ENCODE results near the gene HECTD2. TPM values are rescaled to one million over a fixed set of nuclear protein-coding genes. Genes with fewer than 3 reads are reported as not detected.
A peak's percentile ranks its signal among the peaks of the same experiment; 100 is the strongest.
"Not testable (repeated sequence)": the region's sequence is repeated elsewhere in the genome, so short reads cannot be mapped to it uniquely, and the experiment has no call there.

Gene HECTD2
- total RNA-seq, 1 donor from 2014 or later = 12.0 TPM

GRCh38 chr10:91537614-91538383 lies 127.7 kb downstream of the HECTD2 start:
- DNase-seq (ENCODE audit: low spot score) = no peak

- no peak for DNase-seq (ENCODE audit: low spot score)
Measured at GRCh38 chr10:91539930-91540329, 129.8 kb downstream of the HECTD2 start.

- DNase-seq (ENCODE audit: low spot score) = no peak
Measured at GRCh38 chr10:91540733-91541132, 130.6 kb downstream of the HECTD2 start.

- DNase-seq (ENCODE audit: low spot score) = no peak
Measured at GRCh38 chr10:91541481-91541880, 131.3 kb downstream of the HECTD2 start.

GRCh38 chr10:91545384-91545783 lies 135.2 kb downstream of the HECTD2 start:
- DNase-seq (ENCODE audit: low spot score) = no peak

- DNase-seq (ENCODE audit: low spot score) = no peak
Measured at GRCh38 chr10:91545838-91546237, 135.7 kb downstream of the HECTD2 start.

- no peak for DNase-seq (ENCODE audit: low spot score)
Measured at GRCh38 chr10:91549262-91549661, 139.1 kb downstream of the HECTD2 start.

GRCh38 chr10:91550021-91550420 lies 139.9 kb downstream of the HECTD2 start:
- DNase-seq (ENCODE audit: low spot score) = no peak

- peak; percentile 46 for DNase-seq (ENCODE audit: low spot score)
Measured at GRCh38 chr10:91551856-91552255, 141.7 kb downstream of the HECTD2 start.

GRCh38 chr10:91552274-91553095 lies 142.3 kb downstream of the HECTD2 start:
- no peak for DNase-seq (ENCODE audit: low spot score)

- no peak for DNase-seq (ENCODE audit: low spot score)
Measured at GRCh38 chr10:91555455-91555854, 145.3 kb downstream of the HECTD2 start.

- peak; percentile 86 for DNase-seq (ENCODE audit: low spot score)
Measured at GRCh38 chr10:91556691-91557566, 146.8 kb downstream of the HECTD2 start.

- DNase-seq (ENCODE audit: low spot score) = no peak
Measured at GRCh38 chr10:91557651-91558111, 147.5 kb downstream of the HECTD2 start.

- DNase-seq (ENCODE audit: low spot score) = no peak
Measured at GRCh38 chr10:91558473-91558872, 148.3 kb downstream of the HECTD2 start.

GRCh38 chr10:91559169-91559568 lies 149.0 kb downstream of the HECTD2 start:
- no peak for DNase-seq (ENCODE audit: low spot score)

- no peak for DNase-seq (ENCODE audit: low spot score)
Measured at GRCh38 chr10:91559750-91560149, 149.6 kb downstream of the HECTD2 start.

GRCh38 chr10:91560827-91561226 lies 150.7 kb downstream of the HECTD2 start:
- DNase-seq (ENCODE audit: low spot score) = not testable (repeated sequence)

GRCh38 chr10:91562839-91563581 lies 152.9 kb downstream of the HECTD2 start:
- DNase-seq (ENCODE audit: low spot score) = no peak

- no peak for DNase-seq (ENCODE audit: low spot score)
Measured at GRCh38 chr10:91564026-91564425, 153.9 kb downstream of the HECTD2 start.

All from mucosa of gallbladder (tissue), 1 donor.